Measurements from ENCODE around the gene BUB1.

- TF ChIP-seq POLR2A (IDR thresholded peaks at IDR 0.05) (no peak), POLR2AphosphoS5 (IDR thresholded peaks at IDR 0.05) (no peak)
These were observed 24.0 kb downstream of the BUB1 start for GRCh38 chr2:110653861-110654260.
